GM12878 (cell line): ENCODE results near the gene ADH1C. TPM values are rescaled to one million over a fixed set of nuclear protein-coding genes. Genes with fewer than 3 reads are reported as not detected.

Experiments
- ATAC-seq: fragments of 200-7000 bp; cut with Tn5 transposase; 3 replicates; pipeline ENCODE4 v1.9.1; 2020; ENCODE audit warnings: mild to moderate bottlenecking, moderate library complexity
- BruUV-seq: library from RNA; stranded (reverse); fragments of 400-500 nt; replicated peaks from 2 replicates; lab custom pipeline; 2021; lab: Mats Ljungman, UMichigan
- CTCF ChIA-PET: fragments of 300-600 bp; sonication (Branson Sonifier 250); formaldehyde crosslinking; extraction: SDS; loops from one replicate; lab custom pipeline; 2021; ENCODE audit warnings: inconsistent platforms; lab: Yijun Ruan, JAX
- POLR2A ChIA-PET: fragments of 350-600 bp; formaldehyde crosslinking; extraction: SDS; loops from one replicate; lab custom pipeline; 2021; ENCODE audit warnings: inconsistent platforms; lab: Charles Lee
- RAD21 ChIA-PET: fragments of 300-600 bp; sonication (Branson Sonifier 250); formaldehyde crosslinking; loops from one replicate; lab custom pipeline; 2023; ENCODE audit warnings: antibody characterized with exemption; ENCODE audit not compliant: unreplicated experiment; lab: Charles Lee
- SMC1A ChIA-PET: fragments of 300-600 bp; sonication (Branson Sonifier 250); formaldehyde crosslinking; loops from one replicate; lab custom pipeline; 2023; ENCODE audit not compliant: unreplicated experiment, uncharacterized antibody; lab: Charles Lee
- DNase-seq: peaks from one replicate; pipeline ENCODE4 v3.0.0-alpha.2; 2011; ENCODE audit warnings: low read depth, low spot score
- FAIRE-seq: peaks from 3 replicates; lab custom pipeline; 2011; peaks lifted over from hg19 to GRCh38; lab: Jason Lieb, UNC
- H2AFZ ChIP-seq: 2 replicates; pipeline ENCODE4 v1.6.0; 2011; ENCODE audit warnings: low read depth, low read length, control low read depth; ENCODE audit not compliant: control insufficient read depth
- H3K27ac ChIP-seq: 2 replicates; pipeline ENCODE4 v1.5.1; 2011; ENCODE audit warnings: control low read depth; ENCODE audit not compliant: control insufficient read depth, insufficient read depth
- H3K27me3 ChIP-seq, 2 experiments: replicated peaks in 1 of 2; 2 replicates each; pipeline versions ENCODE4 v1.6.0 to v1.6.1; 2011; ENCODE audit warnings: low read length in 1 of 2; ENCODE audit not compliant: control insufficient read depth in 2 of 2, insufficient read depth in 2 of 2
- H3K36me3 ChIP-seq, 2 experiments: 2 replicates each; pipeline ENCODE4 v1.5.1; 2011; ENCODE audit warnings: low read length in 1 of 2; ENCODE audit not compliant: control insufficient read depth in 2 of 2, insufficient read depth in 2 of 2
- H3K4me1 ChIP-seq: 2 replicates; pipeline ENCODE4 v1.6.1; 2011; ENCODE audit warnings: mild to moderate bottlenecking, low read length, moderate library complexity, mixed read lengths; ENCODE audit not compliant: control insufficient read depth, insufficient read depth
- H3K4me2 ChIP-seq: 2 replicates; pipeline ENCODE4 v1.6.0; 2011; ENCODE audit warnings: control low read depth; ENCODE audit not compliant: control insufficient read depth, insufficient read depth
- H3K4me3 ChIP-seq: fragments of 200-600 bp; sonication (generic); 2 replicates; pipeline ENCODE4 v1.5.1; 2016
- H3K79me2 ChIP-seq: 2 replicates; pipeline ENCODE4 v1.6.0; 2011; ENCODE audit warnings: low read length; ENCODE audit not compliant: control insufficient read depth, insufficient read depth
- H3K9ac ChIP-seq: 2 replicates; pipeline ENCODE4 v1.8.0; 2011; ENCODE audit warnings: low read length, control low read depth, mixed read lengths; ENCODE audit not compliant: control insufficient read depth, insufficient read depth
- H3K9me3 ChIP-seq: replicated peaks from 3 replicates; pipeline ENCODE4 v1.5.1; 2011; ENCODE audit warnings: mild to moderate bottlenecking, low read length; ENCODE audit not compliant: control insufficient read depth, insufficient read depth
- H4K20me1 ChIP-seq: 2 replicates; pipeline ENCODE4 v1.6.0; 2011; ENCODE audit not compliant: control insufficient read depth, insufficient read depth
- ATF3 ChIP-seq: IDR thresholded peaks from 2 replicates; pipeline ENCODE4 v1.6.1; 2011; ENCODE audit warnings: low read depth, mild to moderate bottlenecking, low read length, moderate library complexity, borderline replicate concordance; ENCODE audit errors: extremely low read depth
- BHLHE40 ChIP-seq, 2 experiments: fragments of 450-650 bp in 1 of 2; IDR thresholded peaks; 2 replicates each; pipeline ENCODE4 v1.6.1; 2011 to 2017; ENCODE audit warnings: low read depth in 2 of 2, borderline replicate concordance in 1 of 2, improper control_type of control experiment in 1 of 2, low read length in 1 of 2, mild to moderate bottlenecking in 1 of 2
- CEBPB ChIP-seq, 2 experiments: fragments of 150-350 bp in 1 of 2; IDR thresholded peaks; 2 replicates each; pipeline ENCODE4 v1.6.1; 2012 to 2014; ENCODE audit warnings: low read depth in 2 of 2, low read length in 2 of 2, borderline replicate concordance in 1 of 2, inconsistent platforms in 1 of 2
- CREM ChIP-seq: IDR thresholded peaks from 2 replicates; pipeline ENCODE4 v1.6.1; 2014; ENCODE audit warnings: antibody characterized with exemption, low read depth
- DPF2 ChIP-seq: fragments of 450-650 bp; IDR thresholded peaks from 2 replicates; pipeline ENCODE4 v1.6.1; 2017; ENCODE audit warnings: mild to moderate bottlenecking
- KDM1A ChIP-seq: fragments of 200-600 bp; sonication (generic); IDR thresholded peaks from 2 replicates; pipeline ENCODE4 v1.6.1; 2016; ENCODE audit warnings: borderline replicate concordance
- MXI1 ChIP-seq: fragments of 150-350 bp; IDR thresholded peaks from 2 replicates; pipeline ENCODE4 v1.6.1; 2011; ENCODE audit warnings: low read depth, mild to moderate bottlenecking, inconsistent platforms, low read length, improper control_type of control experiment
- MYB ChIP-seq: fragments of 150-350 bp; IDR thresholded peaks from 2 replicates; pipeline ENCODE4 v1.6.1; 2014; ENCODE audit warnings: mild to moderate bottlenecking, low read depth, low read length, borderline replicate concordance
- PML ChIP-seq: IDR thresholded peaks from 2 replicates; pipeline ENCODE4 v1.6.1; 2012; ENCODE audit warnings: low read length, inconsistent platforms
- RAD51 ChIP-seq: fragments of 450-650 bp; IDR thresholded peaks from 2 replicates; pipeline ENCODE4 v1.6.1; 2016; ENCODE audit warnings: moderate library complexity, mild to moderate bottlenecking, inconsistent platforms
- RELB ChIP-seq: fragments of 450-650 bp; IDR thresholded peaks from 2 replicates; pipeline ENCODE4 v1.6.1; 2017; ENCODE audit warnings: low read depth, mild to moderate bottlenecking, moderate library complexity
- USF2 ChIP-seq: IDR thresholded peaks from 2 replicates; pipeline ENCODE4 v1.6.1; 2011; ENCODE audit warnings: low read depth, low read length, improper control_type of control experiment, borderline replicate concordance
- WRNIP1 ChIP-seq: IDR thresholded peaks from 2 replicates; pipeline ENCODE4 v1.6.1; 2011; ENCODE audit warnings: low read depth, low read length, improper control_type of control experiment, borderline replicate concordance
- ZNF384 ChIP-seq: IDR thresholded peaks from 2 replicates; pipeline ENCODE4 v1.6.1; 2012; ENCODE audit warnings: low read depth, mild to moderate bottlenecking, low read length, improper control_type of control experiment, borderline replicate concordance
- WGBS: methylation state at CpG from one replicate; pipeline ENCODE4 v1.1.6; 2016; ENCODE audit warnings: low lambda C conversion rate; ENCODE audit not compliant: insufficient replicate concordance, insufficient coverage; ENCODE audit errors: missing lambda C conversion rate; 5-methylcytosine and 5-hydroxymethylcytosine counted together
- in situ Hi-C: fragments of 300-500 bp; cut with MboI; formaldehyde crosslinking; loops from 9 replicates; pipeline ENCODE4 v1.14.3; 2018; ENCODE audit warnings: mixed read lengths
- intact Hi-C: fragments of 100-400 bp; cut with micrococcal nuclease; formaldehyde crosslinking; loops from one replicate; pipeline ENCODE4 v1.14.2; 2022; ENCODE audit not compliant: unreplicated experiment
- polyA plus RNA-seq, 11 experiments: library from polyadenylated mRNA; depleted of rRNA in 4 of 11; unstranded in 6 of 11; stranded (reverse) in 5 of 11; fragments of >200 nt; fragmentation: Nextera tagmentation in 4 of 11; fragmentation: Illumina TruSeq in 1 of 11; extraction: Ambion mirVana in 4 of 11; extraction: Trizol in 1 of 11; gene quantifications; 1 replicate in 1 of 11; 2 replicates in 10 of 11; pipeline versions ENCODE4 v1.2.1 to v1.2.3, GENCODE V29; 2011 to 2016; ENCODE audit warnings: inconsistent platforms in 2 of 11, missing spikeins in 2 of 11, low read depth in 1 of 11
- total RNA-seq, 4 experiments: library from RNA; depleted of rRNA in 3 of 4; stranded (reverse); fragments of >200 nt in 3 of 4; fragmentation: Illumina TruSeq in 1 of 4; extraction: Trizol in 1 of 4; gene quantifications; 2 replicates each; pipeline versions ENCODE4 v1.2.1 to v1.2.3, GENCODE V29; 2013 to 2021

ADH1C gene
- total and polyA plus RNA-seq, 10 of the 15 experiments (the other 5 are each of a cell fraction or from before 2014, with no cell fraction given) = 0.04 to 1.1 (median 0.10) TPM; not detected in 3

- Histone ChIP-seq H3K27ac (no peak overlapping the region), H3K9me3 (no peaks in the 10 kb centered on the region), H3K4me1 (no peaks in the 10 kb centered on the region), H3K4me3 (no peak overlapping the region), H2AFZ (no peak overlapping the region), H3K36me3 (no peaks in the 10 kb centered on the region), H3K9ac (no peak overlapping the region), H3K4me2 (no peak overlapping the region), H3K27me3 (no peaks in the 10 kb centered on the region), H3K79me2 (no peaks in the 10 kb centered on the region), H4K20me1 (no peaks in the 10 kb centered on the region)
- TF ChIP-seq KDM1A (no peak), CEBPB (IDR thresholded peaks at IDR 0.05; ENCODE audit: borderline replicate concordance in 1 of 2, low read depth in 2 of 2, low read length in 2 of 2) (no peak), ZNF384 (no peak), ATF3 (no peak), DPF2 (no peak), RELB (no peak), RAD51 (no peak), MYB (no peak), BHLHE40 (IDR thresholded peaks at IDR 0.05; ENCODE audit: borderline replicate concordance in 1 of 2, low read depth in 2 of 2, low read length in 1 of 2) (no peak), CREM (no peak), PML (no peak), WRNIP1 (no peak), MXI1 (no peak), USF2 (no peak)
- CTCF ChIA-PET = no interaction called here
- DNase-seq (no peak), ATAC-seq (no peak), FAIRE-seq (no peak)
- POLR2A ChIA-PET = no interaction called here
- WGBS = 36% methylated on average over 1 of the region's 1 CpG
- BruUV-seq = no TSS peak
- RAD21 ChIA-PET = no interaction called here
- intact Hi-C loops = no loop called here
- SMC1A ChIA-PET = no interaction called here
- in situ Hi-C loops = no loop called here
These were observed 37.5 kb upstream of the ADH1C start for GRCh38 chr4:99390055-99390454.
